Mesendoderm (in vitro differentiated cells): ENCODE results near the gene SNIP1.

Source experiments
- DNase-seq: peaks from one replicate; pipeline ENCODE4 v3.0.0; 2013
- H2AK5ac ChIP-seq: 2 replicates; pipeline ENCODE4 v1.6.1; 2013; ENCODE audit warnings: low read length, inconsistent platforms
- H2BK120ac ChIP-seq: 2 replicates; pipeline ENCODE4 v1.6.1; 2013; ENCODE audit warnings: low read depth, mild to moderate bottlenecking, low read length, moderate library complexity, mixed read lengths
- H2BK15ac ChIP-seq: replicated peaks from 2 replicates; pipeline ENCODE4 v1.6.1; 2013; ENCODE audit warnings: low read depth, mild to moderate bottlenecking, moderate library complexity
- H2BK5ac ChIP-seq: 2 replicates; pipeline ENCODE4 v1.6.1; 2013; ENCODE audit warnings: low read length, inconsistent platforms
- H3K18ac ChIP-seq: 2 replicates; pipeline ENCODE4 v1.6.1; 2013; ENCODE audit warnings: mild to moderate bottlenecking, low read length, mixed read lengths
- H3K23ac ChIP-seq: one replicate; pipeline ENCODE4 v1.6.1; 2013; ENCODE audit warnings: low read length
- H3K27ac ChIP-seq: 2 replicates; pipeline ENCODE4 v1.5.1; 2013; ENCODE audit warnings: low read depth, mild to moderate bottlenecking, inconsistent platforms, low read length, moderate library complexity
- H3K27me3 ChIP-seq: 2 replicates; pipeline ENCODE4 v1.6.1; 2013; ENCODE audit warnings: low read length, control low read depth, mild to moderate bottlenecking, inconsistent platforms; ENCODE audit not compliant: insufficient read depth, poor library complexity
- H3K36me3 ChIP-seq: 2 replicates; pipeline ENCODE4 v1.6.1; 2013; ENCODE audit warnings: low read length, inconsistent platforms; ENCODE audit not compliant: control insufficient read depth, insufficient read depth
- H3K4ac ChIP-seq: one replicate; pipeline ENCODE4 v1.6.1; 2013; ENCODE audit warnings: low read depth, mild to moderate bottlenecking, low read length, moderate library complexity
- H3K4me1 ChIP-seq: 2 replicates; pipeline ENCODE4 v1.6.1; 2013; ENCODE audit warnings: low read depth, low read length, inconsistent platforms; ENCODE audit not compliant: control insufficient read depth
- H3K4me2 ChIP-seq: 2 replicates; pipeline ENCODE4 v1.6.1; 2013; ENCODE audit warnings: low read length
- H3K4me3 ChIP-seq: 2 replicates; pipeline ENCODE4 v1.5.1; 2013; ENCODE audit warnings: mild to moderate bottlenecking, low read length
- H3K56ac ChIP-seq: one replicate; pipeline ENCODE4 v1.6.1; 2013; ENCODE audit warnings: low read length
- H3K79me1 ChIP-seq: 2 replicates; pipeline ENCODE4 v1.6.1; 2013; ENCODE audit warnings: low read length, inconsistent platforms
- H3K79me2 ChIP-seq: 2 replicates; pipeline ENCODE4 v1.6.1; 2013; ENCODE audit warnings: mild to moderate bottlenecking, low read length; ENCODE audit not compliant: control insufficient read depth, insufficient read depth
- H3K9ac ChIP-seq: 2 replicates; pipeline ENCODE4 v1.6.1; 2013; ENCODE audit warnings: low read length, inconsistent platforms
- H4K5ac ChIP-seq: one replicate; pipeline ENCODE4 v1.6.1; 2013; ENCODE audit warnings: low read length
- H4K8ac ChIP-seq: one replicate; pipeline ENCODE4 v1.6.1; 2013; ENCODE audit warnings: low read depth, mild to moderate bottlenecking, control low read depth, low read length, moderate library complexity
- WGBS: extraction: QIAGEN DNeasy Blood & Tissue Kit; methylation state at CpG from one replicate; pipeline ENCODE4 v1.1.7; 2013; ENCODE audit warnings: low lambda C conversion rate, missing lambda C conversion rate; ENCODE audit not compliant: insufficient coverage; ENCODE audit errors: extremely low coverage; 5-methylcytosine and 5-hydroxymethylcytosine counted together

Gene SNIP1

GRCh38 chr1:37574834-37575480 is 20.9 kb upstream of the SNIP1 start:
- Histone ChIP-seq H3K56ac (no peak overlapping the region), H3K36me3 (peaks cover 14% of the 10 kb centered on the region), H3K79me2 (no peaks in the 10 kb centered on the region), H4K8ac (no peak overlapping the region), H3K18ac (no peak overlapping the region), H2BK5ac (no peak overlapping the region), H2BK15ac (no peak overlapping the region), H4K5ac (no peak overlapping the region), H3K9ac (no peak overlapping the region), H2AK5ac (no peak overlapping the region), H3K79me1 (no peaks in the 10 kb centered on the region), H3K4me3 (no peak overlapping the region), H3K27me3 (no peaks in the 10 kb centered on the region), H3K4me1 (no peaks in the 10 kb centered on the region), H3K4me2 (no peak overlapping the region), H2BK120ac (no peak overlapping the region), H3K27ac (no peak overlapping the region), H3K23ac (no peak overlapping the region), H3K4ac (no peak overlapping the region)
- WGBS: no CpG with 5 or more reads among the region's 7 CpGs
- DNase-seq: no peak

GRCh38 chr1:37570528-37571334 is 16.6 kb upstream of the SNIP1 start:
- H2BK120ac ChIP-seq: no peak overlapping the region
- no peak overlapping the region for H3K4me3 ChIP-seq
- no peaks in the 10 kb centered on the region for H3K79me2 ChIP-seq
- peaks cover 28% of the 10 kb centered on the region for H3K36me3 ChIP-seq
- H3K79me1 ChIP-seq: no peaks in the 10 kb centered on the region
- H3K9ac ChIP-seq: no peak overlapping the region
- H3K18ac ChIP-seq: no peak overlapping the region
- no peak overlapping the region for H3K27ac ChIP-seq
- H4K8ac ChIP-seq: no peak overlapping the region
- H3K4me1 ChIP-seq: no peaks in the 10 kb centered on the region
- no peak overlapping the region for H3K56ac ChIP-seq
- no peak overlapping the region for H3K4ac ChIP-seq
- H4K5ac ChIP-seq: no peak overlapping the region
- WGBS: no CpG with 5 or more reads among the region's 3 CpGs
- H2AK5ac ChIP-seq: no peak overlapping the region
- H3K23ac ChIP-seq: no peak overlapping the region
- no peaks in the 10 kb centered on the region for H3K27me3 ChIP-seq
- H2BK15ac ChIP-seq: no peak overlapping the region
- H2BK5ac ChIP-seq: no peak overlapping the region
- DNase-seq: no peak
- no peak overlapping the region for H3K4me2 ChIP-seq

GRCh38 chr1:37567023-37567422 is 12.9 kb upstream of the SNIP1 start:
- Histone ChIP-seq H3K23ac (no peak overlapping the region), H2BK120ac (no peak overlapping the region), H3K4me2 (no peak overlapping the region), H3K79me2 (no peaks in the 10 kb centered on the region), H3K56ac (no peak overlapping the region), H2BK15ac (no peak overlapping the region), H3K79me1 (no peaks in the 10 kb centered on the region), H3K36me3 (peaks cover 17% of the 10 kb centered on the region), H3K27ac (no peak overlapping the region), H3K9ac (no peak overlapping the region), H3K4me3 (no peak overlapping the region), H2AK5ac (no peak overlapping the region), H4K5ac (no peak overlapping the region), H3K27me3 (no peaks in the 10 kb centered on the region), H4K8ac (no peak overlapping the region), H2BK5ac (no peak overlapping the region), H3K4ac (no peak overlapping the region), H3K18ac (no peak overlapping the region), H3K4me1 (no peaks in the 10 kb centered on the region)
- no peak for DNase-seq
- no CpG with 5 or more reads among the region's 3 CpGs for WGBS

DNA sequence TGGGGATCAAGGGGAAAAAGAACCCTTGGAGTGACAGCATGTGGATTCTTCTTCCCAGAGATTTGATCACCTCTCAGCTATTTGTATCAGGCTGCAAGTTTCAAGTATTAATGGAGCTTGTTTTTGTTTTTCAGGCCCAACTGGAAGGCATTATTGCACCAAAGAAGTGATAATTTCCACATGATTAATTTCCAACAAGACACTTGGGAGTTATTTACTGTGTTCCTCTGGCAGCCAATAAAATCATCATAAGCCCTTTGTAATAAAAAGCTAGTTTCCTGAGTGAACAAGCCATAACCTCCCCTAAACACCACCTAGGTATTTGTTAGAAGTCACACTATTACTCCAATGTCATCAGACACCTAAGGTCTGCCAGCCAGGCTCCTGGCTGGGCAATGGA is 10.8 kb upstream of the SNIP1 start:
- no peak overlapping the region for H3K27ac ChIP-seq
- H2BK120ac ChIP-seq: no peak overlapping the region
- H3K79me1 ChIP-seq: no peaks in the 10 kb centered on the region
- no peak overlapping the region for H3K4me2 ChIP-seq
- DNase-seq: no peak
- no peak overlapping the region for H2AK5ac ChIP-seq
- H2BK15ac ChIP-seq: no peak overlapping the region
- H2BK5ac ChIP-seq: no peak overlapping the region
- no peak overlapping the region for H3K56ac ChIP-seq
- H3K27me3 ChIP-seq: no peaks in the 10 kb centered on the region
- H3K4me3 ChIP-seq: no peak overlapping the region
- no peak overlapping the region for H3K23ac ChIP-seq
- no peaks in the 10 kb centered on the region for H3K4me1 ChIP-seq
- peaks cover 16% of the 10 kb centered on the region for H3K36me3 ChIP-seq
- H3K9ac ChIP-seq: no peak overlapping the region
- no peak overlapping the region for H3K18ac ChIP-seq
- no peak overlapping the region for H3K4ac ChIP-seq
- no peaks in the 10 kb centered on the region for H3K79me2 ChIP-seq
- no peak overlapping the region for H4K5ac ChIP-seq
- no peak overlapping the region for H4K8ac ChIP-seq

DNA sequence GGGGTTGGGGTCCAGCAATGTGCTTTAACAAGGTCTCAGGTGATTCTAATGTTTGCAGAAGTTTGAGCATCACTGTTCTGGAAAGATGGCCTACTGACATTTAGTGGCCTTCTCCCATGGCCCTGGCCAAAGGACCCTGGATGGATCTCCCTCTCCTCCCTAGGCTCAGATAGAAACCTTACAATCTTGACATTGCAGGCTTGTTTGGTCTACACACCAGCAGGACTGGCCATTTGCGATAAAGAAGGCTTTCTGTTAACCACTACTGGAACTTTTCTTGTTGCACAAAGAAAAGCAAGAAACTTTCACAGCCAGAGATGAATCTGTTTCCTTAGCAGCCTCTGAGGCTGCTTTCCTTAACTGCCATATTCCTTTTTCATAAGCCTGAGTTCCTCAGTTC is 8.9 kb upstream of the SNIP1 start:
- Histone ChIP-seq H3K27me3 (no peaks in the 10 kb centered on the region), H3K18ac (no peak overlapping the region), H4K8ac (no peak overlapping the region), H3K56ac (no peak overlapping the region), H2BK120ac (no peak overlapping the region), H3K79me2 (no peaks in the 10 kb centered on the region), H2BK5ac (no peak overlapping the region), H4K5ac (no peak overlapping the region), H3K4me1 (no peaks in the 10 kb centered on the region), H2BK15ac (no peak overlapping the region), H3K4me2 (no peak overlapping the region), H3K9ac (no peak overlapping the region), H2AK5ac (no peak overlapping the region), H3K79me1 (no peaks in the 10 kb centered on the region), H3K27ac (no peak overlapping the region), H3K4me3 (no peak overlapping the region), H3K23ac (no peak overlapping the region), H3K4ac (no peak overlapping the region), H3K36me3 (peaks cover 11% of the 10 kb centered on the region)
- DNase-seq: no peak
- WGBS: no CpG with 5 or more reads among the region's 1 CpG
